ENCODE data around the gene PPP2R3A. TPM values are rescaled to one million over a fixed set of nuclear protein-coding genes. Genes with fewer than 3 reads are reported as not detected.

PPP2R3A gene
- total and polyA plus RNA-seq, 3 donors from 2014 or later: 12.2 to 41.7 (median 35.4) TPM

- no peaks in the 10 kb centered on the region for H3K27me3 ChIP-seq
Measured at GRCh38 chr3:136177876-136178275, 212.3 kb downstream of the PPP2R3A start.

GRCh38 chr3:136181741-136182140 lies 216.2 kb downstream of the PPP2R3A start:
- H3K36me3 ChIP-seq (ENCODE audit: low read depth, missing control alignments): no peaks in the 10 kb centered on the region
- H3K4me1 ChIP-seq: peaks cover 24% of the 10 kb centered on the region
- H3K27ac ChIP-seq: no peak overlapping the region
- whole genome bisulfite sequencing, 2 donors: 85 to 93% methylated on average over 8 of the region's 8 CpGs
- no peaks in the 10 kb centered on the region for H3K9me3 ChIP-seq
- H3K27me3 ChIP-seq: no peaks in the 10 kb centered on the region
- no peak for DNase-seq
- H3K4me3 ChIP-seq: no peak overlapping the region
- no peak for TF ChIP-seq POLR2A (IDR thresholded peaks at IDR 0.05)
- intact Hi-C loops (cut with DNase I; ENCODE audit: low total_unique reads): no loop called here

More at GRCh38 chr3:136177876-136178275, 212.3 kb downstream of the PPP2R3A start:
- Histone ChIP-seq H3K4me1 (peaks cover 20% of the 10 kb centered on the region), H3K4me3 (no peak overlapping the region), H3K27ac (no peak overlapping the region), H3K9me3 (no peaks in the 10 kb centered on the region), H3K36me3 (ENCODE audit: low read depth, missing control alignments) (no peaks in the 10 kb centered on the region)
- intact Hi-C loops (cut with DNase I; ENCODE audit: low total_unique reads): no loop called here
- DNase-seq: no peak
- no peak for TF ChIP-seq CTCF (IDR thresholded peaks at IDR 0.05)
- no peak for TF ChIP-seq POLR2A (IDR thresholded peaks at IDR 0.05)
- WGBS, 2 donors: 66 to 71% methylated on average over 4 of the region's 4 CpGs

- intact Hi-C loops (cut with DNase I; ENCODE audit: low total_unique reads): no loop called here
- H3K4me1 ChIP-seq: peaks cover 35% of the 10 kb centered on the region
- WGBS, 2 donors: 19 to 34% methylated on average over 2 of the region's 2 CpGs
- no peaks in the 10 kb centered on the region for H3K27me3 ChIP-seq
- no peak for DNase-seq
- no peak overlapping the region for H3K4me3 ChIP-seq
- no peaks in the 10 kb centered on the region for H3K36me3 ChIP-seq (ENCODE audit: low read depth, missing control alignments)
- TF ChIP-seq POLR2A (IDR thresholded peaks at IDR 0.05) (no peak), CTCF (IDR thresholded peaks at IDR 0.05) (no peak)
- H3K27ac ChIP-seq: no peak overlapping the region
- no peaks in the 10 kb centered on the region for H3K9me3 ChIP-seq
Measured at GRCh38 chr3:136184703-136185102, 219.2 kb downstream of the PPP2R3A start.

- TF ChIP-seq POLR2A (IDR thresholded peaks at IDR 0.05) (no peak), CTCF (IDR thresholded peaks at IDR 0.05) (no peak)
- no peak overlapping the region for H3K4me3 ChIP-seq
- H3K36me3 ChIP-seq (ENCODE audit: low read depth, missing control alignments): no peaks in the 10 kb centered on the region
- peaks cover 48% of the 10 kb centered on the region for H3K4me1 ChIP-seq
- no peaks in the 10 kb centered on the region for H3K27me3 ChIP-seq
- intact Hi-C loops (cut with DNase I; ENCODE audit: low total_unique reads): no loop called here
- whole genome bisulfite sequencing, 2 donors: 81 to 83% methylated on average over 2 to 3 of the region's 3 CpGs
- no peaks in the 10 kb centered on the region for H3K9me3 ChIP-seq
- DNase-seq: no peak
- H3K27ac ChIP-seq: no peak overlapping the region
Measured at GRCh38 chr3:136186344-136186743, 220.8 kb downstream of the PPP2R3A start.

- 52 to 64% methylated on average over 4 of the region's 4 CpGs for WGBS, 2 donors
- Histone ChIP-seq H3K4me3 (no peak overlapping the region), H3K36me3 (ENCODE audit: low read depth, missing control alignments) (no peaks in the 10 kb centered on the region), H3K27ac (no peak overlapping the region), H3K9me3 (no peaks in the 10 kb centered on the region), H3K27me3 (no peaks in the 10 kb centered on the region), H3K4me1 (peaks cover 49% of the 10 kb centered on the region)
- DNase-seq: no peak
- TF ChIP-seq POLR2A (IDR thresholded peaks at IDR 0.05) (no peak), CTCF (IDR thresholded peaks at IDR 0.05) (no peak)
- intact Hi-C loops (cut with DNase I; ENCODE audit: low total_unique reads): no loop called here
Measured at GRCh38 chr3:136186846-136187245, 221.3 kb downstream of the PPP2R3A start.
